K562 (cell line): ENCODE results near the gene LRP1. TPM values are rescaled to one million over a fixed set of nuclear protein-coding genes. Genes with fewer than 3 reads are reported as not detected.

Experiments
- CUX1 ChIP-seq: fragments of 200-800 bp; sonication (Bioruptor generic); IDR thresholded peaks from 2 replicates; pipeline ENCODE4 v1.6.1; 2016; ENCODE audit warnings: missing genetic modification characterization, missing compliant biosample characterization
- ELF4 ChIP-seq: fragments of 450-650 bp; formaldehyde crosslinking; IDR thresholded peaks from 2 replicates; pipeline ENCODE4 v1.4.0; 2022; ENCODE audit warnings: missing genetic modification characterization
- ETS1 ChIP-seq: conservative IDR thresholded peaks from 2 replicates; pipeline ENCODE4 v1.6.1; 2011; ENCODE audit warnings: low read depth, mild to moderate bottlenecking, low read length; ENCODE audit not compliant: control insufficient read depth
- FOXK1 ChIP-seq: sonication (generic); formaldehyde crosslinking; IDR thresholded peaks from 2 replicates; pipeline ENCODE4 v1.8.0; 2022; ENCODE audit warnings: missing genetic modification reagents, mild to moderate bottlenecking, borderline replicate concordance
- GABPB2 ChIP-seq: fragments of 250-450 bp; sonication (Bioruptor Pico); conservative IDR thresholded peaks from 2 replicates; pipeline ENCODE4 v1.5.1; 2021; ENCODE audit warnings: mild to moderate bottlenecking
- JUND ChIP-seq, 2 experiments: IDR thresholded peaks; 2 replicates in 1 of 2; 3 replicates in 1 of 2; pipeline ENCODE4 v1.6.1; 2011; ENCODE audit warnings: borderline replicate concordance in 2 of 2, low read depth in 2 of 2, low read length in 2 of 2, improper control_type of control experiment in 1 of 2, missing biosample characterization in 1 of 2, missing genetic modification characterization in 1 of 2, missing genetic modification reagents in 1 of 2
- PHF20 ChIP-seq: fragments of 450-650 bp; IDR thresholded peaks from 2 replicates; pipeline ENCODE4 v1.6.1; 2018; ENCODE audit not compliant: partially characterized antibody
- POLR2A ChIP-seq: fragments of 450-650 bp; conservative IDR thresholded peaks from 2 replicates; pipeline ENCODE4 v1.6.1; 2016
- REST ChIP-seq, 2 experiments: fragments of 450-650 bp; formaldehyde crosslinking in 1 of 2; IDR thresholded peaks; 2 replicates each; pipeline versions ENCODE4 v1.4.0 to v1.6.1; 2014 to 2020; ENCODE audit warnings: mild to moderate bottlenecking in 2 of 2, borderline replicate concordance in 1 of 2, low read depth in 1 of 2
- TEAD1 ChIP-seq, 2 experiments: fragments of 450-650 bp in 1 of 2; sonication (generic) in 1 of 2; formaldehyde crosslinking; IDR thresholded peaks; 2 replicates each; pipeline versions ENCODE4 v1.4.0 to v1.8.0; 2020 to 2022; ENCODE audit warnings: mild to moderate bottlenecking in 2 of 2, missing genetic modification reagents in 1 of 2
- ZNF24 ChIP-seq: fragments of 450-650 bp; IDR thresholded peaks from 2 replicates; pipeline ENCODE4 v1.6.1; 2016
- polyA plus RNA-seq, 8 experiments: library from polyadenylated mRNA; depleted of rRNA in 4 of 8; stranded (reverse) in 5 of 8; unstranded in 3 of 8; fragments of >200 nt; fragmentation: Nextera tagmentation in 2 of 8; fragmentation: Illumina TruSeq in 1 of 8; extraction: Ambion mirVana in 2 of 8; extraction: Trizol in 1 of 8; gene quantifications; 2 replicates each; pipeline versions ENCODE4 v1.2.1 to v1.2.3, GENCODE V29; 2011 to 2014; ENCODE audit warnings: inconsistent platforms in 1 of 8, missing spikeins in 1 of 8
- total RNA-seq, 7 experiments: library from RNA; depleted of rRNA in 6 of 7; stranded (reverse); fragments of >200 nt in 6 of 7; fragmentation: Illumina TruSeq in 2 of 7; extraction: Trizol in 2 of 7; gene quantifications; 2 replicates each; pipeline versions ENCODE4 v1.2.1 to v1.2.3, GENCODE V29; 2011 to 2021; ENCODE audit warnings: low replicate concordance in 1 of 7

The LRP1 gene
- total and polyA plus RNA-seq, 9 of the 15 experiments (the other 6 are each of a cell fraction or from before 2014, with no cell fraction given) = 0.04 to 0.64 (median 0.19) TPM; not detected in 2

GRCh38 chr12:57088354-57089270 lies 39.7 kb upstream of the LRP1 start, which contains the start of gene NAB2 (continued):
- TF ChIP-seq REST (IDR thresholded peaks at IDR 0.05; ENCODE audit: borderline replicate concordance) = 0 out of 2 replicates have a peak, but pooled peaks have one; percentile 20
- TF ChIP-seq REST (CRISPR knock-in tag; IDR thresholded peaks at IDR 0.05; ENCODE audit: low read depth) = no peak
- TF ChIP-seq ZNF24 = no peak
- TF ChIP-seq PHF20 = no peak
- TF ChIP-seq GABPB2 (CRISPR knock-in tag) = 0 out of 2 replicates have a peak, but pooled peaks have one; percentile 49
- TF ChIP-seq JUND (IDR thresholded peaks at IDR 0.05; ENCODE audit: borderline replicate concordance, low read depth, low read length) = peak; percentile 29
- TF ChIP-seq JUND (tag; IDR thresholded peaks at IDR 0.05; ENCODE audit: borderline replicate concordance, low read depth, low read length) = peak; percentile 44; the same call in 2 of the 3 replicates
- peak; percentile 78 for TF ChIP-seq POLR2A
- TF ChIP-seq ELF4 (CRISPR knock-in tag) = no peak
- peak; percentile 71 to 88 for TF ChIP-seq TEAD1 (CRISPR knock-in tag; IDR thresholded peaks at IDR 0.05)
- no peak for TF ChIP-seq FOXK1 (CRISPR knock-in tag)
- peak; percentile 11; the same call in 1 of the 2 replicates for TF ChIP-seq ETS1
- no peak for TF ChIP-seq CUX1
